Measurements from ENCODE around the gene KDM4D.
"Not testable (repeated sequence)": the region's sequence is repeated elsewhere in the genome, so short reads cannot be mapped to it uniquely, and the experiment has no call there.

The KDM4D gene

GRCh38 chr11:95035316-95035715, 61.8 kb downstream of the KDM4D start:
- no peak for DNase-seq

- not testable (repeated sequence) for DNase-seq
Observed at GRCh38 chr11:95037356-95038035, 64.0 kb downstream of the KDM4D start.

- no peak for DNase-seq
Observed at GRCh38 chr11:95042239-95042638, 68.7 kb downstream of the KDM4D start.

GRCh38 chr11:95042906-95043305, 69.4 kb downstream of the KDM4D start:
- no peak for DNase-seq

- no peak for DNase-seq
Observed at GRCh38 chr11:95044010-95044409, 70.5 kb downstream of the KDM4D start.

- no peak for DNase-seq
Observed at GRCh38 chr11:95045812-95046211, 72.3 kb downstream of the KDM4D start.

Measured in inflammatory macrophage treated with lipopolysaccharide for 4 hours (primary cell).